Lower lobe of right lung (tissue), 2 donors: ENCODE measurements around the gene PLCL1. TPM values are rescaled to one million over a fixed set of nuclear protein-coding genes. Genes with fewer than 3 reads are reported as not detected.

Source experiments
- ATAC-seq, 2 donors: fragments of 200-7000 bp; cut with Tn5 transposase; one replicate each; pipeline ENCODE4 v1.9.1; 2020 to 2022; ENCODE audit warnings: mild to moderate bottlenecking in 2 of 2, moderate library complexity in 2 of 2
- DNase-seq: peaks from one replicate; pipeline ENCODE4 v3.0.0-alpha.2; 2020
- H3K27ac ChIP-seq: fragments of 200-600 bp; one replicate; pipeline ENCODE4 v1.8.0; 2022
- H3K27me3 ChIP-seq: fragments of 200-600 bp; one replicate; pipeline ENCODE4 v1.8.0; 2022; ENCODE audit warnings: low read depth
- H3K36me3 ChIP-seq: fragments of 200-600 bp; one replicate; pipeline ENCODE4 v1.8.0; 2022; ENCODE audit warnings: mild to moderate bottlenecking
- H3K4me1 ChIP-seq: fragments of 200-600 bp; one replicate; pipeline ENCODE4 v1.8.0; 2022
- H3K4me3 ChIP-seq: fragments of 200-600 bp; one replicate; pipeline ENCODE4 v1.8.0; 2022; ENCODE audit warnings: mild to moderate bottlenecking
- H3K9me3 ChIP-seq: fragments of 200-600 bp; one replicate; pipeline ENCODE4 v1.8.0; 2022
- intact Hi-C: fragments of 100-400 bp; cut with DNase I; formaldehyde crosslinking; loops from one replicate; pipeline ENCODE4 v1.11.0; 2022
- total RNA-seq: library from RNA; stranded (reverse); fragmentation: NEBNext Ultra II Directional; extraction: Animal tissue kit (Norgen Biotek cat#: 25700); gene quantifications from one replicate; pipeline ENCODE4 v1.2.1, GENCODE V29; 2021
- TF ChIP-seq, protein P1 (sequence below): fragments of 200-600 bp; IDR thresholded peaks from one replicate; pipeline ENCODE4 v1.8.0; 2022; ENCODE audit warnings: antibody characterized with exemption, mild to moderate bottlenecking
- donor health status: DM: no; HTN: yes; CAD: no; lungs with severe emphysema.

PLCL1 gene
- total RNA-seq, 1 donor from 2014 or later: 6.3 TPM

GRCh38 chr2:198004921-198005829 is 200.8 kb downstream of the PLCL1 start:
- DNase-seq (no peak), ATAC-seq (no peak)
- Histone ChIP-seq H3K4me1 (no peaks in the 10 kb centered on the region), H3K27me3 (no peaks in the 10 kb centered on the region), H3K4me3 (no peak overlapping the region), H3K27ac (no peak overlapping the region), H3K36me3 (no peaks in the 10 kb centered on the region), H3K9me3 (peaks cover 5% of the 10 kb centered on the region)
- TF ChIP-seq, protein P1, sequence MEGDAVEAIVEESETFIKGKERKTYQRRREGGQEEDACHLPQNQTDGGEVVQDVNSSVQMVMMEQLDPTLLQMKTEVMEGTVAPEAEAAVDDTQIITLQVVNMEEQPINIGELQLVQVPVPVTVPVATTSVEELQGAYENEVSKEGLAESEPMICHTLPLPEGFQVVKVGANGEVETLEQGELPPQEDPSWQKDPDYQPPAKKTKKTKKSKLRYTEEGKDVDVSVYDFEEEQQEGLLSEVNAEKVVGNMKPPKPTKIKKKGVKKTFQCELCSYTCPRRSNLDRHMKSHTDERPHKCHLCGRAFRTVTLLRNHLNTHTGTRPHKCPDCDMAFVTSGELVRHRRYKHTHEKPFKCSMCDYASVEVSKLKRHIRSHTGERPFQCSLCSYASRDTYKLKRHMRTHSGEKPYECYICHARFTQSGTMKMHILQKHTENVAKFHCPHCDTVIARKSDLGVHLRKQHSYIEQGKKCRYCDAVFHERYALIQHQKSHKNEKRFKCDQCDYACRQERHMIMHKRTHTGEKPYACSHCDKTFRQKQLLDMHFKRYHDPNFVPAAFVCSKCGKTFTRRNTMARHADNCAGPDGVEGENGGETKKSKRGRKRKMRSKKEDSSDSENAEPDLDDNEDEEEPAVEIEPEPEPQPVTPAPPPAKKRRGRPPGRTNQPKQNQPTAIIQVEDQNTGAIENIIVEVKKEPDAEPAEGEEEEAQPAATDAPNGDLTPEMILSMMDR: no peak
- intact Hi-C loops: no loop called here

- Histone ChIP-seq H3K4me3 (no peak overlapping the region), H3K27me3 (no peaks in the 10 kb centered on the region), H3K36me3 (no peaks in the 10 kb centered on the region), H3K9me3 (peaks cover 8% of the 10 kb centered on the region), H3K4me1 (no peaks in the 10 kb centered on the region), H3K27ac (no peak overlapping the region)
- no peak for ATAC-seq
- no peak for DNase-seq
- intact Hi-C loops: no loop called here
- TF ChIP-seq, protein P1: no peak
These were observed 202.3 kb downstream of the PLCL1 start for GRCh38 chr2:198006733-198007132.

GRCh38 chr2:198008230-198008629 is 203.8 kb downstream of the PLCL1 start:
- Histone ChIP-seq H3K36me3 (no peaks in the 10 kb centered on the region), H3K9me3 (peaks cover 15% of the 10 kb centered on the region), H3K4me3 (no peak overlapping the region), H3K27me3 (no peaks in the 10 kb centered on the region), H3K27ac (no peak overlapping the region), H3K4me1 (no peaks in the 10 kb centered on the region)
- ATAC-seq (no peak), DNase-seq (no peak)
- TF ChIP-seq, protein P1: no peak
- intact Hi-C loops: no loop called here

DNA sequence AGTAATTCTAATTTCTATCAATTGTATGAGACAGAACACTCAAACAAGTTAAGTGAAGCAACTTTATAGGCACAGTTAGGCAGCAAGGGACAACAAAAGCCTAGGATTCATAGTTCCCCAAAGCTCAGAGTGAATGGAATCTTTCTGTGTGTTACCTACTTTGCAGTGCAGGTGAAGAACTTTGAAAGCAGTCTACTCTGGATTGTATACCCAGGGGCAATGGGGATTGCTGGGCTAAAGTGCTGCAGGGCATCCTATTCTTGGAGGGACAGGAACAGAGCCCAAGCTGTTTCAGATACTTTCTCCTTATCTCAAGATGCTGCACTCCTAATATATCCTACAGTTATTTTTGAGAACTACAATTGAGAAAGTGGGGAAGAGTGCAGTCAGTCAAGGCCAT is 207.6 kb downstream of the PLCL1 start:
- TF ChIP-seq, protein P1: no peak
- intact Hi-C loops: no loop called here
- no peak overlapping the region for H3K4me3 ChIP-seq
- no peaks in the 10 kb centered on the region for H3K4me1 ChIP-seq
- no peaks in the 10 kb centered on the region for H3K36me3 ChIP-seq
- H3K27me3 ChIP-seq: no peaks in the 10 kb centered on the region
- H3K9me3 ChIP-seq: peaks cover 15% of the 10 kb centered on the region
- DNase-seq (no peak), ATAC-seq (no peak)
- no peak overlapping the region for H3K27ac ChIP-seq

- ATAC-seq (no peak), DNase-seq (no peak)
- Histone ChIP-seq H3K27me3 (no peaks in the 10 kb centered on the region), H3K4me3 (no peak overlapping the region), H3K36me3 (no peaks in the 10 kb centered on the region), H3K4me1 (no peaks in the 10 kb centered on the region), H3K27ac (no peak overlapping the region), H3K9me3 (peaks cover 10% of the 10 kb centered on the region)
- TF ChIP-seq, protein P1: no peak
- intact Hi-C loops: no loop called here
These were observed 211.8 kb downstream of the PLCL1 start for GRCh38 chr2:198016243-198016642.
